HCT116 (cell line): ENCODE results near the gene ANGPTL8. TPM values are rescaled to one million over a fixed set of nuclear protein-coding genes. Genes with fewer than 3 reads are reported as not detected.

Experiments used
- ATAC-seq: fragments of 200-7000 bp; cut with Tn5 transposase; 2 replicates; pipeline ENCODE4 v1.9.1; 2020; ENCODE audit warnings: mild to moderate bottlenecking, moderate library complexity
- BruUV-seq: library from RNA; stranded (reverse); fragments of 400-500 nt; replicated peaks from 2 replicates; lab custom pipeline; 2021; lab: Mats Ljungman, UMichigan
- CTCF ChIA-PET: fragments of 300-600 bp; sonication (Branson Sonifier 250); formaldehyde crosslinking; loops from one replicate; lab custom pipeline; 2021; ENCODE audit warnings: antibody characterized with exemption; lab: Charles Lee
- POLR2A ChIA-PET: fragments of 300-600, 350-600 bp; sonication (Branson Sonifier 250); formaldehyde crosslinking; loops from one replicate; lab custom pipeline; 2021; ENCODE audit warnings: antibody characterized with exemption; lab: Charles Lee
- RAD21 ChIA-PET, 2 experiments: fragments of 300-600 bp; sonication (Branson Sonifier 250); formaldehyde crosslinking; loops; one replicate each; lab custom pipeline; 2023; ENCODE audit warnings: low total read pairs in 2 of 2; ENCODE audit not compliant: uncharacterized antibody in 2 of 2, unreplicated experiment in 2 of 2, low non-redundant PET in 1 of 2; lab: Charles Lee
- DNase-seq: peaks from one replicate; pipeline ENCODE4 v3.0.0-alpha.2; 2010; ENCODE audit warnings: low read depth, low spot score
- H2AFZ ChIP-seq: fragments of 200-600 bp; shearing (Covaris generic), sonication (generic); 2 replicates; pipeline ENCODE4 v1.6.1; 2017; ENCODE audit warnings: low read depth, mixed run types, mixed read lengths, antibody characterized with exemption, low read length; ENCODE audit not compliant: poor library complexity, severe bottlenecking
- H3K27ac ChIP-seq: 2 replicates; pipeline ENCODE4 v1.5.1; 2012; ENCODE audit warnings: low read depth, low read length
- H3K27me3 ChIP-seq: fragments of 200-600 bp; sonication (generic); 2 replicates; pipeline ENCODE4 v1.6.1; 2016; ENCODE audit warnings: mixed run types, low read length, mixed read lengths; ENCODE audit not compliant: insufficient read depth
- H3K36me3 ChIP-seq, 2 experiments: fragments of 200-500 bp in 1 of 2; fragments of 200-600 bp in 1 of 2; sonication (Bioruptor generic) in 1 of 2; sonication (generic) in 1 of 2; 2 replicates each; pipeline versions ENCODE4 v1.5.1 to v1.6.1; 2014 to 2016; ENCODE audit warnings: low read length in 2 of 2, inconsistent platforms in 1 of 2, mixed read lengths in 1 of 2, mixed run types in 1 of 2; ENCODE audit not compliant: insufficient read depth in 2 of 2, control insufficient read depth in 1 of 2
- H3K4me1 ChIP-seq, 2 experiments: fragments of 200-600 bp in 1 of 2; sonication (generic) in 1 of 2; 2 replicates each; pipeline versions ENCODE4 v1.5.1 to v1.6.1; 2012 to 2017; ENCODE audit warnings: low read length in 2 of 2, inconsistent platforms in 1 of 2, mild to moderate bottlenecking in 1 of 2, mixed read lengths in 1 of 2, mixed run types in 1 of 2, moderate library complexity in 1 of 2; ENCODE audit not compliant: insufficient read depth in 2 of 2, control insufficient read depth in 1 of 2
- H3K4me2 ChIP-seq: fragments of 200-600 bp; sonication (generic); 2 replicates; pipeline ENCODE4 v1.6.1; 2017; ENCODE audit warnings: mixed run types, low read length, mixed read lengths
- H3K4me3 ChIP-seq, 2 experiments: fragments of 200-600 bp in 1 of 2; sonication (generic) in 1 of 2; replicated peaks in 1 of 2; 2 replicates each; pipeline ENCODE4 v1.5.1; 2011 to 2016; ENCODE audit warnings: low read length in 2 of 2, control low read depth in 1 of 2, low read depth in 1 of 2, mild to moderate bottlenecking in 1 of 2, mixed read lengths in 1 of 2, mixed run types in 1 of 2
- H3K79me2 ChIP-seq: fragments of 200-600 bp; sonication (generic); 2 replicates; pipeline ENCODE4 v1.6.1; 2017; ENCODE audit warnings: mild to moderate bottlenecking, mixed run types, low read length, moderate library complexity, mixed read lengths; ENCODE audit not compliant: insufficient read depth
- H3K9ac ChIP-seq: fragments of 200-600 bp; sonication (generic); 2 replicates; pipeline ENCODE4 v1.6.1; 2016; ENCODE audit warnings: low read length, mixed read lengths
- H3K9me2 ChIP-seq: fragments of 200-600 bp; sonication (generic), shearing (Covaris generic); 2 replicates; pipeline ENCODE4 v1.6.1; 2017; ENCODE audit warnings: mixed run types, mild to moderate bottlenecking, moderate library complexity; ENCODE audit not compliant: insufficient read depth
- H3K9me3 ChIP-seq, 2 experiments: fragments of 200-500 bp in 1 of 2; fragments of 200-600 bp in 1 of 2; sonication (Bioruptor generic) in 1 of 2; sonication (generic) in 1 of 2; 2 replicates each; pipeline ENCODE4 v1.6.1; 2014 to 2017; ENCODE audit warnings: low read length in 2 of 2, mixed read lengths in 2 of 2, inconsistent platforms in 1 of 2, low read depth in 1 of 2, mild to moderate bottlenecking in 1 of 2, mixed run types in 1 of 2, moderate library complexity in 1 of 2; ENCODE audit not compliant: control insufficient read depth in 1 of 2, insufficient read depth in 1 of 2
- H4K20me1 ChIP-seq: fragments of 200-600 bp; sonication (generic), shearing (Covaris generic); 2 replicates; pipeline ENCODE4 v1.6.1; 2017; ENCODE audit warnings: mixed run types, mild to moderate bottlenecking, moderate library complexity; ENCODE audit not compliant: insufficient read depth
- CBX3 ChIP-seq: IDR thresholded peaks from 2 replicates; pipeline ENCODE4 v1.6.1; 2012; ENCODE audit warnings: low read depth
- CEBPB ChIP-seq: IDR thresholded peaks from 2 replicates; pipeline ENCODE4 v1.6.1; 2012; ENCODE audit warnings: low read depth
- ELF1 ChIP-seq: IDR thresholded peaks from 2 replicates; pipeline ENCODE4 v1.6.1; 2012; ENCODE audit warnings: low read depth, borderline replicate concordance
- EZH2 ChIP-seq: fragments of 200-600 bp; sonication (generic); IDR thresholded peaks from 2 replicates; pipeline ENCODE4 v1.6.1; 2017; ENCODE audit warnings: antibody characterized with exemption, mixed run types
- EZH2phosphoT487 ChIP-seq: fragments of 200-600 bp; IDR thresholded peaks from 2 replicates; pipeline ENCODE4 v1.6.1; 2018; ENCODE audit warnings: antibody characterized with exemption, borderline replicate concordance
- JUND ChIP-seq: IDR thresholded peaks from 2 replicates; pipeline ENCODE4 v1.6.1; 2012
- MAX ChIP-seq: IDR thresholded peaks from 2 replicates; pipeline ENCODE4 v1.6.1; 2012
- POLR2A ChIP-seq: IDR thresholded peaks from 2 replicates; pipeline ENCODE4 v1.7.0; 2011; ENCODE audit warnings: borderline replicate concordance; ENCODE audit not compliant: insufficient read depth, insufficient read length; ENCODE audit errors: extremely low read depth
- RAD21 ChIP-seq: IDR thresholded peaks from 2 replicates; pipeline ENCODE4 v1.6.1; 2012; ENCODE audit warnings: low read depth, mild to moderate bottlenecking
- SIN3A ChIP-seq: IDR thresholded peaks from 2 replicates; pipeline ENCODE4 v1.6.1; 2012; ENCODE audit warnings: low read depth
- SP1 ChIP-seq: IDR thresholded peaks from 2 replicates; pipeline ENCODE4 v1.6.1; 2012; ENCODE audit warnings: low read depth
- SRF ChIP-seq: IDR thresholded peaks from 2 replicates; pipeline ENCODE4 v1.6.1; 2012; ENCODE audit warnings: low read depth
- TCF7L2 ChIP-seq: IDR thresholded peaks from 2 replicates; pipeline ENCODE4 v1.7.0; 2011; ENCODE audit warnings: borderline replicate concordance, inconsistent platforms; ENCODE audit not compliant: insufficient read depth, insufficient read length; ENCODE audit errors: extremely low read depth
- ZFX ChIP-seq: fragments of 450-650 bp; IDR thresholded peaks from 2 replicates; pipeline ENCODE4 v1.6.1; 2017
- intact Hi-C: fragments of 100-400 bp; cut with micrococcal nuclease; formaldehyde crosslinking; loops from 2 replicates; pipeline ENCODE4 v1.10.0; 2022
- total RNA-seq: library from RNA; stranded (reverse); gene quantifications from one replicate; pipeline ENCODE4 v1.2.1, GENCODE V29; 2021; ENCODE audit not compliant: unreplicated experiment
- TF ChIP-seq, protein P1 (sequence below): IDR thresholded peaks from 2 replicates; pipeline ENCODE4 v1.6.1; 2012; ENCODE audit warnings: low read depth

The ANGPTL8 gene
- total RNA-seq, 1 experiment from 2014 or later, result not detected

DNA sequence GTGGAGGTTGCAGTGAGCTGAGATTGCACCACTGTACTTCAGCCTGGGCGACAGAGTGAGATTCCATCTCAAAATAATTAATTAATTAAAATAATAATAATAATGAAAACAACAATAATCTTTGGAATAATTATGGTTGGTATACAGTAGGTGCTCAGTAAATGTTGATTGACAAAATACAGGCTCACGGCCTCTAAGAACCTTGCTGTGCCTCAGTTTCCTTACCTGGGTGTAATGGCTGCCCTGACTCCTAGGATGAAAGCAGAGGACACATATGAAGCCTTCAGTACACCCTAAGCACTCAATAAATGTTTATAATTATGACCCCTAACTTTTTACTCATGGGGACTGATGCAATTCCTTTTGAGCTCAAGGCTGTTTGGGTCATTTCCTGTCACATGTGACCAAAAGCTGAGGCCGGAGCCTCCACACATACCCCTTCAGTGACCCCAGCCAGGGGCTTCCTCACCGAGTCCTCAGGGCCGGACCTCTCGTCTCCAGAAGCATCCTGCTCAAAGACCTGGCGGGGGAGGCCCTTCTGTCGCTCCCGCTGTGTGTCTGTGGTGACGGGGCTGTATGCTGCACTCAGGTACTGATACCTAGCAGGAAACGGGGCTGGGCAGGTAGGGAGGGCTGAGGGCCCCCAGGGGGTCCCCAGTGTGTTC lies 12.4 kb downstream of the ANGPTL8 start:
- Histone ChIP-seq H3K4me3 (no peak overlapping the region), H3K36me3 (peaks cover 10% of the 10 kb centered on the region in 2 experiments; a peak in 3 of 4 replicates), H3K9me2 (no peaks in the 10 kb centered on the region), H2AFZ (no peak overlapping the region), H3K9ac (no peak overlapping the region), H3K27me3 (no peaks in the 10 kb centered on the region), H3K4me2 (no peak overlapping the region), H4K20me1 (no peaks in the 10 kb centered on the region), H3K9me3 (no peaks in the 10 kb centered on the region), H3K4me1 (no peaks in the 10 kb centered on the region), H3K27ac (no peak overlapping the region), H3K79me2 (no peaks in the 10 kb centered on the region)
- no TSS peak for BruUV-seq
- POLR2A ChIA-PET, result no interaction called here
- intact Hi-C loops, result no loop called here
- no peak for ATAC-seq
- no peak for DNase-seq
- CTCF ChIA-PET, result no interaction called here
- TF ChIP-seq SRF (no peak), POLR2A (no peak)
- RAD21 ChIA-PET, result no interaction called here

GRCh38 chr19:11252665-11253355 lies 13.4 kb downstream of the ANGPTL8 start:
- no peaks in the 10 kb centered on the region for H3K27me3 ChIP-seq
- no peak for TF ChIP-seq SIN3A
- no peak for TF ChIP-seq MAX
- TF ChIP-seq ZFX, result no peak
- no peak for TF ChIP-seq EZH2
- TF ChIP-seq SP1, result no peak
- TF ChIP-seq TCF7L2, result no peak
- TF ChIP-seq ELF1, result no peak
- TF ChIP-seq RAD21, result no peak
- TF ChIP-seq, protein P1, sequence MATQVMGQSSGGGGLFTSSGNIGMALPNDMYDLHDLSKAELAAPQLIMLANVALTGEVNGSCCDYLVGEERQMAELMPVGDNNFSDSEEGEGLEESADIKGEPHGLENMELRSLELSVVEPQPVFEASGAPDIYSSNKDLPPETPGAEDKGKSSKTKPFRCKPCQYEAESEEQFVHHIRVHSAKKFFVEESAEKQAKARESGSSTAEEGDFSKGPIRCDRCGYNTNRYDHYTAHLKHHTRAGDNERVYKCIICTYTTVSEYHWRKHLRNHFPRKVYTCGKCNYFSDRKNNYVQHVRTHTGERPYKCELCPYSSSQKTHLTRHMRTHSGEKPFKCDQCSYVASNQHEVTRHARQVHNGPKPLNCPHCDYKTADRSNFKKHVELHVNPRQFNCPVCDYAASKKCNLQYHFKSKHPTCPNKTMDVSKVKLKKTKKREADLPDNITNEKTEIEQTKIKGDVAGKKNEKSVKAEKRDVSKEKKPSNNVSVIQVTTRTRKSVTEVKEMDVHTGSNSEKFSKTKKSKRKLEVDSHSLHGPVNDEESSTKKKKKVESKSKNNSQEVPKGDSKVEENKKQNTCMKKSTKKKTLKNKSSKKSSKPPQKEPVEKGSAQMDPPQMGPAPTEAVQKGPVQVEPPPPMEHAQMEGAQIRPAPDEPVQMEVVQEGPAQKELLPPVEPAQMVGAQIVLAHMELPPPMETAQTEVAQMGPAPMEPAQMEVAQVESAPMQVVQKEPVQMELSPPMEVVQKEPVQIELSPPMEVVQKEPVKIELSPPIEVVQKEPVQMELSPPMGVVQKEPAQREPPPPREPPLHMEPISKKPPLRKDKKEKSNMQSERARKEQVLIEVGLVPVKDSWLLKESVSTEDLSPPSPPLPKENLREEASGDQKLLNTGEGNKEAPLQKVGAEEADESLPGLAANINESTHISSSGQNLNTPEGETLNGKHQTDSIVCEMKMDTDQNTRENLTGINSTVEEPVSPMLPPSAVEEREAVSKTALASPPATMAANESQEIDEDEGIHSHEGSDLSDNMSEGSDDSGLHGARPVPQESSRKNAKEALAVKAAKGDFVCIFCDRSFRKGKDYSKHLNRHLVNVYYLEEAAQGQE, result no peak
- TF ChIP-seq CBX3, result no peak
- no peak for TF ChIP-seq CEBPB
- no peak for TF ChIP-seq JUND
- TF ChIP-seq EZH2phosphoT487, result no peak
- no peak for DNase-seq
- BruUV-seq, result no TSS peak
- H3K4me3 ChIP-seq, result no peak overlapping the region
- H4K20me1 ChIP-seq, result no peaks in the 10 kb centered on the region
- H3K4me2 ChIP-seq, result no peak overlapping the region
- intact Hi-C loops, result no loop called here
- ChIA-PET RAD21 (no interaction called here), POLR2A (no interaction called here), CTCF (no interaction called here)
- H3K79me2 ChIP-seq, result 0 out of 2 replicates have a peak, but pooled peaks cover under 1% of the 10 kb centered on the region
- H2AFZ ChIP-seq, result no peak overlapping the region
- H3K27ac ChIP-seq, result no peak overlapping the region
- no peaks in the 10 kb centered on the region for H3K9me2 ChIP-seq
- no peaks in the 10 kb centered on the region for H3K9me3 ChIP-seq
- H3K9ac ChIP-seq, result no peak overlapping the region
- peaks cover 5 to 9% of the 10 kb centered on the region in 2 experiments; a peak in 3 of 4 replicates for H3K36me3 ChIP-seq
- no peak for ATAC-seq
- no peaks in the 10 kb centered on the region for H3K4me1 ChIP-seq
